ENCODE results near the gene ACAD9.

DNA sequence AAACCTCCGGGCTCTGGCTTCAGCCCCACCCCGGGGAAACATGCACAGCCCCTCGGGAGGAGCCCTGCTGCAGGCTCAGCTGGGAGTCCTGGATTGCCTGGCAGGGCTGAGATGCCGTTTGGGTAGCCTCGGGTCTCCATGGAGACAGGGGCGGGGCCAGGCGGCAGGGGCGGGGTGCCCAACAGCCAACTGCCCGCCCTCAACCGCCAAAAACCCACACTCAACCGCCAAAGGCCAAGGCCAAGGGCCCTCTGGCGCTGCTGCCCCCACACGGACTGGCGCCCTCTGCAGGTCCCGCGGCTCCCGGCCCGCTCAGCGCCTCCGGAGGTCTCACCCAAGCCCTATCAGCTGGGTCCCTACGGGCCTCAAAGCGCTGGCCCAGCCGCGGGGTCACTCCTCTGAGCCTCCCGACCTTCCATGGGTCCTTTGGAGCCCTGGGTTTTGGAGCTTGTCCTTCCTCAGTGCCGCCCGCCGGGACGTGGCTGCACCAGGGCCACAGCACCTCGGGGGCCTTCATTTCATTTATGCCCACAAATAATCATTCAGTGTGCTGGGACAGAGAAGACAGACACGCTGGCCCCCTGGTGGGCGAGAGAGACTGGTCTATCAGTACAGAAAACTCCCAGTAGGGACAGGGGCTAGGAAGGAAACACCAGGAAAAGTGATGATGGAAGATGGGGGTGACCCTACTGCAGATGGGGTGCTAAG is 33.5 kb upstream of the ACAD9 start:
- TF ChIP-seq, protein P1, sequence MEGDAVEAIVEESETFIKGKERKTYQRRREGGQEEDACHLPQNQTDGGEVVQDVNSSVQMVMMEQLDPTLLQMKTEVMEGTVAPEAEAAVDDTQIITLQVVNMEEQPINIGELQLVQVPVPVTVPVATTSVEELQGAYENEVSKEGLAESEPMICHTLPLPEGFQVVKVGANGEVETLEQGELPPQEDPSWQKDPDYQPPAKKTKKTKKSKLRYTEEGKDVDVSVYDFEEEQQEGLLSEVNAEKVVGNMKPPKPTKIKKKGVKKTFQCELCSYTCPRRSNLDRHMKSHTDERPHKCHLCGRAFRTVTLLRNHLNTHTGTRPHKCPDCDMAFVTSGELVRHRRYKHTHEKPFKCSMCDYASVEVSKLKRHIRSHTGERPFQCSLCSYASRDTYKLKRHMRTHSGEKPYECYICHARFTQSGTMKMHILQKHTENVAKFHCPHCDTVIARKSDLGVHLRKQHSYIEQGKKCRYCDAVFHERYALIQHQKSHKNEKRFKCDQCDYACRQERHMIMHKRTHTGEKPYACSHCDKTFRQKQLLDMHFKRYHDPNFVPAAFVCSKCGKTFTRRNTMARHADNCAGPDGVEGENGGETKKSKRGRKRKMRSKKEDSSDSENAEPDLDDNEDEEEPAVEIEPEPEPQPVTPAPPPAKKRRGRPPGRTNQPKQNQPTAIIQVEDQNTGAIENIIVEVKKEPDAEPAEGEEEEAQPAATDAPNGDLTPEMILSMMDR (IDR thresholded peaks at IDR 0.05) = peak; percentile 52 to 90 (median 70)
- TF ChIP-seq POLR2A (IDR thresholded peaks at IDR 0.05) = no peak
